Measurements from ENCODE around the gene GBF1.
A peak's percentile ranks its signal among the peaks of the same experiment; 100 is the strongest.
"Not testable (repeated sequence)": the region's sequence is repeated elsewhere in the genome, so short reads cannot be mapped to it uniquely, and the experiment has no call there.

The GBF1 gene, protein sequence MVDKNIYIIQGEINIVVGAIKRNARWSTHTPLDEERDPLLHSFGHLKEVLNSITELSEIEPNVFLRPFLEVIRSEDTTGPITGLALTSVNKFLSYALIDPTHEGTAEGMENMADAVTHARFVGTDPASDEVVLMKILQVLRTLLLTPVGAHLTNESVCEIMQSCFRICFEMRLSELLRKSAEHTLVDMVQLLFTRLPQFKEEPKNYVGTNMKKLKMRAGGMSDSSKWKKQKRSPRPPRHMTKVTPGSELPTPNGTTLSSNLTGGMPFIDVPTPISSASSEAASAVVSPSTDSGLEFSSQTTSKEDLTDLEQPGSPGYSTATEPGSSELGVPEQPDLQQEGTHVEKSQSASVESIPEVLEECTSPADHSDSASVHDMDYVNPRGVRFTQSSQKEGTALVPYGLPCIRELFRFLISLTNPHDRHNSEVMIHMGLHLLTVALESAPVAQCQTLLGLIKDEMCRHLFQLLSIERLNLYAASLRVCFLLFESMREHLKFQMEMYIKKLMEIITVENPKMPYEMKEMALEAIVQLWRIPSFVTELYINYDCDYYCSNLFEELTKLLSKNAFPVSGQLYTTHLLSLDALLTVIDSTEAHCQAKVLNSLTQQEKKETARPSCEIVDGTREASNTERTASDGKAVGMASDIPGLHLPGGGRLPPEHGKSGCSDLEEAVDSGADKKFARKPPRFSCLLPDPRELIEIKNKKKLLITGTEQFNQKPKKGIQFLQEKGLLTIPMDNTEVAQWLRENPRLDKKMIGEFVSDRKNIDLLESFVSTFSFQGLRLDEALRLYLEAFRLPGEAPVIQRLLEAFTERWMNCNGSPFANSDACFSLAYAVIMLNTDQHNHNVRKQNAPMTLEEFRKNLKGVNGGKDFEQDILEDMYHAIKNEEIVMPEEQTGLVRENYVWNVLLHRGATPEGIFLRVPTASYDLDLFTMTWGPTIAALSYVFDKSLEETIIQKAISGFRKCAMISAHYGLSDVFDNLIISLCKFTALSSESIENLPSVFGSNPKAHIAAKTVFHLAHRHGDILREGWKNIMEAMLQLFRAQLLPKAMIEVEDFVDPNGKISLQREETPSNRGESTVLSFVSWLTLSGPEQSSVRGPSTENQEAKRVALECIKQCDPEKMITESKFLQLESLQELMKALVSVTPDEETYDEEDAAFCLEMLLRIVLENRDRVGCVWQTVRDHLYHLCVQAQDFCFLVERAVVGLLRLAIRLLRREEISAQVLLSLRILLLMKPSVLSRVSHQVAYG (N-terminal part only)

GRCh38 chr10:102245082-102245931, at the start of gene GBF1:
GBF1 (plus strand) TSS chr10:102245532; CDS start chr10:102258939, 13,407 bp downstream.
- peak; percentile 89 for DNase-seq

DNA sequence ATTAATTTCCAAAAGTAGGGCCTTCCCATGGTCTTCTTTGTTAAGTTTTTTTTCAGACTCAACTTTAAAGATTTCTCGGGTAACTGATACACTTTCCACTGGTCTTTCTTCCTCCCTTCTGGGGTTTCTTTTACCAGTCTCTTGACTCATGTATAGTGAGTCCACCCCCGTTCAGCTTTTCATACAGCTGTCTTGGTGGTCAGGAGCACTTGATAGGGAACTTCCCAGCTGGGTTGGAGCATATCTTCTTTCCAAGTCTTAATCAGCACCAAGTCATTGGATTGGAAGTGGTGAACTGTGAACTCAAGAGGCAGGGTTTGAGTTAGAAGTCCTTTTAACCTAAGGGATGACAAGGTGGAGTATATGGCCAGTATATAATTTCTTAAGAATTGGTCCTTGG, 48.4 kb upstream of the GBF1 start:
- DNase-seq: no peak

- DNase-seq: no peak
These were observed 47.3 kb upstream of the GBF1 start for GRCh38 chr10:102198027-102198426.

DNA sequence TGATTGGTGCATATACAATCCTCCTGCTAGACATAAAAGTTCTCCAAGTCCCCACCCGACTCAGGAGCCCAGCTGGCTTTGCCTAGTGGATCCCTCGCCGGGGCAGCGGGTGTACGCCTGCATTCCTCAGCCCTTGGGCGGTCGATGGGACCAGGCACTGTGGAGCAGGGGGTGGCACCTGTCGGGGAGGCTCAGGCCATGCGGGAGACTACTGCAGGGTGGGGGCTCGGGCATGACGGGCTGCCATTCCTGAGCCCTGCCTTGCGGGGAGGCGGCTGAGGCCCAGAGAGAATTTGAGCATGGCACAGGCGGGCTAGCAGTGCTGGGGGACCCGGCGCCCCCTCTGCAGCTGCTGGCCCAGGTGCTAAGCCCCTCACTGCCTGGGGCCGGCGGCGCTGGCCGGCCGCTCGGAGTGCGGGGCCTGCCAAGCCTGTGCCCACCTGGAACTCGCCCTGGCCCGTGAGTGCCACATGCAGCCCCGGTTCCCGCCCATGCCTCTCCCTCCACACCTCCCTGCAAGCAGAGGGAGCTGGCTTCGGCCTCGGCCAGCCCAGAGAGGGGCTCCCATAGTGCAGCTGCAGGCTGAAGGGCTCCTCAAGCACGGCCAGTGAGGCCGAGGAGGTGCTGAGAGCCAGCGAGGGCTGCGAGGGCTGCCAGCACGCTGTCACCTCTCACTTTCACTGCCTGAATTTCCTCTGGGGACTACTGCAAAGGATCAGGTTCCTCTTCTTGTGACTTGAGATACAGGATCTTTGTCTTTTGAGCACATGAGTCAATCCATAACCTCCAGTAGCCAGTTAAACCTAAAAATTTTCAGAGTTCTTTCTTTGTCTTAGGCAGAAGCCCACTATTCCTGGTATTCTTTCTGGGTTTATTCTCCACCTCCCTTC, 44.3 kb upstream of the GBF1 start:
- no peak for DNase-seq

DNA sequence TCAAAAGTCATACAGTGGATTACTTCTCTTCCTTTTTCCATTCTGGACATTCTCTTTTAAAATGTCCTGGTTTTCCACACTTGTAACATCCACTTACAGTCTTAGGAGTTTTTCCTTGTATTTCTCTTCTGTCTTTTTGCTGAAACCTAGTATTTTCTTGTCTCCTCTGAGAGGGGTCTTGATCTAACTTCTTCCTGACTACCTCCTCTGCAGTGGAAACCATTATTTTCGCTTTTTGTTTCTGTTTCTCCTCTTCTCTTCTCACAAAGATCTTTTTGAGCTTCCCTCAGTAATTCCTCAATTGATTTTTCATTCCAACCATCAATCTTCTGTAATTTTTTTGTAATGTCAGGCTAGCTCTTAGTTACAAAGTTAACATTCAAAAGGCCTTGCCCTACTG, 42.9 kb upstream of the GBF1 start:
- DNase-seq: no peak

DNA sequence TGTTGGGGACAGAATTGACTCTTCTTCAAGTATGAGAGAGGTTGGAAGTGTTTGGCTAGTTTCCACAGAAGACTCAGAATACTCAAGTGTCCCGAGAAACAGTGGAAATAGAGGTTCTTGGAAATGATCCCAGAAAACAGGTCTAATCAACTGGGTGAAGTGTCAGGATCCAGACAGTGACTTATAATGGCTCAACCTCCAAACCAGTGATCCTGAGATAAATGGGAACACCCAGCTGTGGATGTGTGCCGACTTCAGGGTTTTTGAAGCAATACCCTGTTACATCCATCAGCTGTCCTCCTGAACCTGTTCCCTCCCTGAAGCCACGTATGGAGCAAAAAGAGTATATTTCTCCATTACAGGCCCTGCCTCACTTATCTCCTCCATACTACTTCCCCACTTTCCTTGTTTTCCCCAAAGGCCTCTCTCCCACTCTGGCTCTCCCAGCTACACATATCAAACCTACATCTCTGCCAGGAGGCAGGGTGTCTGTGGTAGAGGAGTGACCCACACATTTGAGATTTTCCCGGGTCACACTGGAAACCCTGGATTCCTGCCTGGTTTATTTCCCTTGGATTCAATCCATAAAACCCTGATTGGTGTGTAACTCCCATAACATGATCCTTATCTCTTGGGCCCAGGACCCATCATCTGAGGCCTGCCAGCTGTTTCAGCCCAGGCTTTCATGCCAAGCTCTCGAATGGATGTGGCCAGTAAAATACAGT, 36.9 kb upstream of the GBF1 start:
- DNase-seq: no peak

- DNase-seq: no peak
These were observed 33.6 kb upstream of the GBF1 start for GRCh38 chr10:102211615-102212299.

GRCh38 chr10:102213599-102213998, 31.7 kb upstream of the GBF1 start:
- DNase-seq: not testable (repeated sequence)

DNA sequence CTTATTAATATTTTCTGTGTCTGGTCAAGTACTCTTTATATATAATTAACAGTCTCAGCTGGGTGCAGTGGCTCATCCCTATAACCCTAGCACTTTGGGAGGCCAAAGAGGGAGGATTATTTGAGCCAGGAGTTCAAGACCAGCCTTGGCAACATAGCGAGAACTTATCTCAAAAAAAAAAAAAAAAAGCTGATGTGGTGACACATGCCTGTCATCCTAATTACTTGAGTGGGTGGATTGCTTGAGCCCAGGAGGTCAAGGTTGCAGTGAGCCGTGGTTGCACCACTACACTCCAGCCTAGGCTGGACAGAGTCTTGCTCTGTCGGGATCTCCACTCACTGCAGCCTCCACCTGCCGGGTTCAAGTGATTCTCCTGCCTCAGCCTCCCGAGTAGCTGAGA, 26.0 kb upstream of the GBF1 start:
- DNase-seq: no peak

DNA sequence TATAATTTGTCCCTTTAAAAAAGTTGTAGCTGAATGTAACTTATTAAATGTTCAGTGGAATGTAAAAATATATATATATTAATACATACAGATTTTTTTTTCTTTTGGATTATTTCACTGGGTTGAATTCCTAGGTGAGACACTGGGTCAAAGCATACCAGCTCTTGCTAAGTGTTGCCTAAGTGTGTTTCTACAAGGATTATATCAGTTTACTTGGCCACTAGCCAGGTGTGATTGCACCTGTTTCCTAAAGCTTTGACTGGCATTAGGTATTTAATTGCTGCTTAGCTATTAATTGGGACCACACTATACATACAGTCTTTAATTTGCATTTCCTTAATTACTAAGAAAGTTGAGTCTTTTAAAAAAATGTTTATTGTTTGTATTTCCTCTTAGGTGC, 24.7 kb upstream of the GBF1 start:
- no peak for DNase-seq

- no peak for DNase-seq
These were observed 22.5 kb upstream of the GBF1 start for GRCh38 chr10:102222797-102223196.

- peak; percentile 89 for DNase-seq
These were observed 19.4 kb upstream of the GBF1 start, which contains the start of gene ELOVL3 for GRCh38 chr10:102225646-102226541. ELOVL3 (plus strand) TSS chr10:102226299; CDS start chr10:102226549, 250 bp downstream.

GRCh38 chr10:102226542-102226870, 18.8 kb upstream of the GBF1 start:
- DNase-seq: no peak

- DNase-seq: no peak
These were observed 18.3 kb upstream of the GBF1 start for GRCh38 chr10:102227050-102227449.

DNA sequence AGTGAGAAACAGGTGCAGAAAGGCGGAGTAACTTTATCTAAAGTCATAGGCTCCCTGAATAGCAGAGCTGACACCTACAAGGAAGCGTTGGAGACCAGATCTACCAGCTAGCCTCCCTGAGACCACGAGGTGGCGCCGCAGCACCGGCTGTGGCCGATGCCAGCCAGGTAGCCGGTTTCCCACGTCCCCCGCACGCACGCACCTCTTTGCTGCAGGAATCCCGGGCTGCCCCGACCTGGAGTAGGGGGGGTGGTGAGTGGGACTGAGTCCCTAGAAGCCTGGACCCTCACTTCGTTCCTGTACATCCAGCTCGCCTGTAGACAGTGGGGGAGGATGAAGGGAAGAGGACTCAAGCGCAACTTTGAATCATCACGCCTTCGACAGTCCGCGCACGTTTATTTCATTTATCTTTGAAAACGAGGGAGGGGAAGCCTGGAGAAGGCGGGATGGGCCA, 15.5 kb upstream of the GBF1 start:
- DNase-seq: peak; percentile 87

DNA sequence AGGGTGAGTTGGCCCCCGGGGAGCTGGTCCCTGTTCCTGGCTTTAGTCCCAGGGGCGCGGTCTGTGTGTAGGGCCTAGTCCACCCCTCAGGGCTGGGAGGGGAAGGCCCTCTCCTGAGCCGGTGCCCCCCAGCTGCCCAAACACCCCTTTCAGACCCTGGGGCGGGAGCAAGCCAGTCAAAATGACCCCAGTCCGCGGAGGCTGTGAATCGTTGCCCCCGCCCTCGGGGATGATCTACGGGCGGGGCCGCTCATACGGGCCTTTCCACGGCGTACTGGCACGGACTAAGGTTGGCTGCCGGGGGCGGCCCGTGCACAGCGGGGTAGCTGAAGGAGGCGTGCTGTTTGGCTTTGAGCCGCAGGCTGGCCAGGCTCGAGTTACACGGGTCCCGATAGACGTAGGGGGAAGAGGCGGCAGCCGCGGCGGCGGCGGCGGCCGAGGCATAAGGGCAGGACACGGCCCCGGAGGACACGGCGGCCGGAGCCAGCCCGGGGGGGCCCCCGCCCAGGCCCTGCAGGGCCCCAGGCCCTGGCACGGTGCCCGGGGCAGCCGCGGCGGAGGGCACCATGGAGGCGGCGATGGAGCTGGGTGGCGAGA, 15.0 kb upstream of the GBF1 start:
- DNase-seq: peak; percentile 42

- DNase-seq: peak; percentile 49
These were observed 14.4 kb upstream of the GBF1 start for GRCh38 chr10:102230861-102231356.
